SK-MEL-5 (cell line): ENCODE results near the gene VSIG10. TPM values are rescaled to one million over a fixed set of nuclear protein-coding genes. Genes with fewer than 3 reads are reported as not detected.
"Not testable (repeated sequence)": the region's sequence is repeated elsewhere in the genome, so short reads cannot be mapped to it uniquely, and the experiment has no call there.

Experiments
- DNase-seq: peaks from one replicate; pipeline ENCODE4 v3.0.0-alpha.2; 2016; ENCODE audit warnings: low read depth, low spot score
- in situ Hi-C: cut with HindIII; loops from 2 replicates; pipeline ENCODE4 v1.10.0; 2016; ENCODE audit warnings: low sequenced_read_pairs, high pct_unique_total_duplicates, low pct_unique_long_range_greater_than_20kb
- small RNA-seq, 2 experiments: library from RNA; depleted of rRNA; stranded (forward); fragments of <200 nt; gene quantifications; one replicate each; pipeline ENCODE3, GENCODE V24; 2014
- total RNA-seq: library from RNA; depleted of rRNA; stranded (reverse); fragments of >200 nt; shearing (Covaris generic); gene quantifications from 2 replicates; pipeline ENCODE4 v1.2.3, GENCODE V29; 2014; rRNA removed

The VSIG10 gene
- total RNA-seq, 1 experiment from 2014 or later: 28.1 TPM

- in situ Hi-C loops: not testable (repeated sequence)
Measured at GRCh38 chr12:118022097-118022727, 81.6 kb downstream of the VSIG10 start.

DNA sequence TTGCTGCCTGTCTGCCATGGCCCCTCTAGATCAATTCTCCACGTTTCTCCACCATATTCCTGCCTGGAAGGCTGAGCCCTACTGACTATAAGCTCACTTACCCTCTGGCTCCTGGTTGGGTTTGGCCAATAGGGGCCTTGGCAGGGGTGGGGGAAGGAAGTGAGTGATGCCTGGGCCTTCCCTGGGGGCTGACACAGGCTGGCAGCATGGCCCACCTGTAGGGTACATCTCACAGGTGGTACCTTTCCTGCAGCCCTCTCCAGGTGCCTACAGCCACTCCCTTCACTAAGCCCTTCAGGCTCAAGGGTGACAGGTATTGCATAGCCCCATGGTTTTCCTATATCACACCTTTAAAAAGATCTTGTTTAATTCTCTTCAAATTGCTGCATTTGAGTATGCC is 83.8 kb downstream of the VSIG10 start:
- in situ Hi-C loops: no loop called here
- no peak for DNase-seq

More at GRCh38 chr12:118022097-118022727, 81.6 kb downstream of the VSIG10 start:
- DNase-seq: not testable (repeated sequence)

- DNase-seq: no peak
- in situ Hi-C loops: no loop called here
Measured at GRCh38 chr12:118017926-118018325, 85.9 kb downstream of the VSIG10 start.

DNA sequence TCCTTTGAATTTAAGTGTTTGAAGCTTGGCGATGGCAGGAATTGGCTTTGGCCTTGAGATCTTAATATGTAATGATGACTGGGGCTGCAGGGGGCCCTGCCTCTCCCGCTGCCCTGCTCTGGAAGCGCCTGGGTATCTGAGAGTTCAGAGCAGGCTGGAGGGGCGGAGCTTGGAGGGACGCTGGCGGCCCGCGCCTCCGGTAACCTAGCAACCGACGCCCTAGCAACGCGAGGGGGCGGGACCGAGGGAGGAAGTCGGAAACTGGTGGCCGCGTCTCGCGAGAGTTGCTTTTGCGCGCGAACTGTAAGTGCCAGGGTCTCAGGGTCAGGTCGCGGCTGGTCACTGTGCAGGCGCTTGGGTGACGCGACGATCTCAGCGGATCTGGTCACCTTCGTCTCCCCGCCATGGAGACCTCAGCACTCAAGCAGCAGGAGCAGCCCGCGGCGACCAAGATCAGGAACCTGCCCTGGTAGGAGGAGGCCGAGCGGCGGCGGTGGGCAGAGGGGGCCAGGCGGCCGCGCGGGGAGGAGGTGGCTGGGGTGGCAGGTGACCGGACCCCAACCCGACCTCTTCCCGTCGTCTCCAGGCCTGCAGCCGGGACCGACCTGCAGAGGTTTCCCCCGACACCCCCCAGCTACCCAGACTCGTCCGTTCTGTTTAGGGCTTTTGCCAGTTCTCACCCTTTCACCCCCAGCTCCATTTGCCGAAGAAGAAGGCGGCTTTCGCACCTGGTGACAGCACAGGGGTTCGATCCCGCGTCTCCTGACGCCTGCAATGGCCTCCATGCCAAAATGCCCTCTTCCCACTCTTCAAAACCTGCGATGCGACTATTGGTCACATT is 87.2 kb downstream of the VSIG10 start, which contains the start of gene RFC5:
RFC5 (plus strand) TSS at position 280 of the 841 bp plus-strand sequence; CDS start at position 405, 125 bp downstream.
- in situ Hi-C loops: no loop called here
- DNase-seq: peak; percentile 98

GRCh38 chr12:118015944-118016343 is 87.9 kb downstream of the VSIG10 start:
- no peak for DNase-seq
- in situ Hi-C loops: no loop called here

GRCh38 chr12:118015306-118015705 is 88.5 kb downstream of the VSIG10 start:
- DNase-seq: no peak
- in situ Hi-C loops: no loop called here

Small RNAs within 50 kb of the gene (small RNA-seq; reads per million reads assigned to genes)
- gene AC131159.1: 0 reads per million in 2 experiments

Other genes with a start within 250 kb of the VSIG10 start
- gene KSR2, start 135.0 kb downstream of the VSIG10 start, total RNA-seq: 0.03 TPM in 1 of 2 replicates, not detected in the other
- 37.6 and 43.3 TPM in 2 replicates for gene RFC5, start 87.3 kb downstream of the VSIG10 start, total RNA-seq
- gene WSB2, start 42.8 kb downstream of the VSIG10 start, total RNA-seq: 223 and 248 TPM in 2 replicates
- 512 and 576 TPM in 2 replicates for gene PEBP1, start 32.1 kb upstream of the VSIG10 start, total RNA-seq